HEK293 (cell line): ENCODE data around the gene SYNE2.

Source experiments
- MEIS1 ChIP-seq: sonication (generic); formaldehyde crosslinking; IDR thresholded peaks from 2 replicates; pipeline ENCODE4 v1.8.1; 2022; ENCODE audit warnings: missing genetic modification reagents, mild to moderate bottlenecking, borderline replicate concordance
- REPIN1 ChIP-seq: fragments of 450-650 bp; formaldehyde crosslinking; IDR thresholded peaks from 2 replicates; pipeline ENCODE4 v1.5.1; 2017; ENCODE audit warnings: missing biosample characterization, missing genetic modification characterization, low read depth
- YY1 ChIP-seq: fragments of 450-650 bp; formaldehyde crosslinking; IDR thresholded peaks from 2 replicates; pipeline ENCODE4 v1.5.1; 2018; ENCODE audit warnings: missing biosample characterization, missing genetic modification characterization
- ZFP3 ChIP-seq: fragments of 450-650 bp; formaldehyde crosslinking; IDR thresholded peaks from 2 replicates; pipeline ENCODE4 v1.5.1; 2016; ENCODE audit warnings: low read depth, missing biosample characterization, missing genetic modification characterization
- ZNF175 ChIP-seq: fragments of 450-650 bp; formaldehyde crosslinking; IDR thresholded peaks from 2 replicates; pipeline ENCODE4 v1.5.1; 2016; ENCODE audit warnings: missing biosample characterization, missing genetic modification characterization
- ZNF548 ChIP-seq: fragments of 450-650 bp; formaldehyde crosslinking; IDR thresholded peaks from 2 replicates; pipeline ENCODE4 v1.5.1; 2016; ENCODE audit warnings: missing biosample characterization, missing genetic modification characterization
- ZNF629 ChIP-seq: fragments of 450-650 bp; formaldehyde crosslinking; IDR thresholded peaks from 2 replicates; pipeline ENCODE4 v1.5.1; 2017; ENCODE audit warnings: missing biosample characterization, missing genetic modification characterization
- ZNF660 ChIP-seq: fragments of 450-650 bp; IDR thresholded peaks from 2 replicates; pipeline ENCODE4 v1.5.1; 2018; ENCODE audit warnings: missing biosample characterization, mild to moderate bottlenecking, missing genetic modification characterization
- ZNF701 ChIP-seq: fragments of 450-650 bp; formaldehyde crosslinking; IDR thresholded peaks from 2 replicates; pipeline ENCODE4 v1.5.1; 2016; ENCODE audit warnings: missing biosample characterization, missing genetic modification characterization
- TF ChIP-seq, protein P1 (sequence below): fragments of 450-650 bp; formaldehyde crosslinking; IDR thresholded peaks from 2 replicates; pipeline ENCODE4 v1.5.1; 2016; ENCODE audit warnings: missing biosample characterization, missing genetic modification characterization
- TF ChIP-seq, protein P2 (sequence below): fragments of 450-650 bp; formaldehyde crosslinking; IDR thresholded peaks from 2 replicates; pipeline ENCODE4 v1.5.1; 2016; ENCODE audit warnings: missing biosample characterization, missing genetic modification characterization
- TF ChIP-seq, protein P3 (sequence below): fragments of 450-650 bp; formaldehyde crosslinking; IDR thresholded peaks from 2 replicates; pipeline ENCODE4 v1.5.1; 2017; ENCODE audit warnings: missing biosample characterization, missing genetic modification characterization
- TF ChIP-seq, protein P4 (sequence below): fragments of 450-650 bp; formaldehyde crosslinking; conservative IDR thresholded peaks from 2 replicates; pipeline ENCODE4 v1.5.1; 2016; ENCODE audit warnings: low read depth, missing biosample characterization, missing genetic modification characterization

DNA sequence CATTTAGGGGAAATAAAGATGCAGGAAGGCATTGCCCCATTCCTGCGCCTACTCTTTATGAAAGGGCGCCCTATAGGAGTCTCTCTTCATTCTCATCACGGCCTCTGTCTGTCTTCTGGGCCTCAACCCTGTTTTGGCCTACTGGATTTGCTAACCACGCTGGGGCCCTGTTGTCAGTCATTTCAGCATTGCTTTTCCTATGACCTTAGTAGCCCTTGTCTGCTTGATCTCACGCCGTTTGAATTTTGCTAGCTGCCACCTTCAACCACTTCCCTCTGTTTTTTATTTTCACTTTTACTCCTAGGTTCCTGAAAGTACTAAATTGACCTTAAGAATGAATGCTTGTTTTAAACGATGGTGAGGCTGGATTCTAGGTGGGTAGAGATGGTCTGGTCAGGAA is 139.0 kb downstream of the SYNE2 start:
- TF ChIP-seq, protein P1, sequence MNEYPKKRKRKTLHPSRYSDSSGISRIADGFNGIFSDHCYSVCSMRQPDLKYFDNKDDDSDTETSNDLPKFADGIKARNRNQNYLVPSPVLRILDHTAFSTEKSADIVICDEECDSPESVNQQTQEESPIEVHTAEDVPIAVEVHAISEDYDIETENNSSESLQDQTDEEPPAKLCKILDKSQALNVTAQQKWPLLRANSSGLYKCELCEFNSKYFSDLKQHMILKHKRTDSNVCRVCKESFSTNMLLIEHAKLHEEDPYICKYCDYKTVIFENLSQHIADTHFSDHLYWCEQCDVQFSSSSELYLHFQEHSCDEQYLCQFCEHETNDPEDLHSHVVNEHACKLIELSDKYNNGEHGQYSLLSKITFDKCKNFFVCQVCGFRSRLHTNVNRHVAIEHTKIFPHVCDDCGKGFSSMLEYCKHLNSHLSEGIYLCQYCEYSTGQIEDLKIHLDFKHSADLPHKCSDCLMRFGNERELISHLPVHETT: no peak
- TF ChIP-seq, protein P2, sequence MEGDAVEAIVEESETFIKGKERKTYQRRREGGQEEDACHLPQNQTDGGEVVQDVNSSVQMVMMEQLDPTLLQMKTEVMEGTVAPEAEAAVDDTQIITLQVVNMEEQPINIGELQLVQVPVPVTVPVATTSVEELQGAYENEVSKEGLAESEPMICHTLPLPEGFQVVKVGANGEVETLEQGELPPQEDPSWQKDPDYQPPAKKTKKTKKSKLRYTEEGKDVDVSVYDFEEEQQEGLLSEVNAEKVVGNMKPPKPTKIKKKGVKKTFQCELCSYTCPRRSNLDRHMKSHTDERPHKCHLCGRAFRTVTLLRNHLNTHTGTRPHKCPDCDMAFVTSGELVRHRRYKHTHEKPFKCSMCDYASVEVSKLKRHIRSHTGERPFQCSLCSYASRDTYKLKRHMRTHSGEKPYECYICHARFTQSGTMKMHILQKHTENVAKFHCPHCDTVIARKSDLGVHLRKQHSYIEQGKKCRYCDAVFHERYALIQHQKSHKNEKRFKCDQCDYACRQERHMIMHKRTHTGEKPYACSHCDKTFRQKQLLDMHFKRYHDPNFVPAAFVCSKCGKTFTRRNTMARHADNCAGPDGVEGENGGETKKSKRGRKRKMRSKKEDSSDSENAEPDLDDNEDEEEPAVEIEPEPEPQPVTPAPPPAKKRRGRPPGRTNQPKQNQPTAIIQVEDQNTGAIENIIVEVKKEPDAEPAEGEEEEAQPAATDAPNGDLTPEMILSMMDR (tag by site-specific recombination): no peak
- TF ChIP-seq, protein P3, sequence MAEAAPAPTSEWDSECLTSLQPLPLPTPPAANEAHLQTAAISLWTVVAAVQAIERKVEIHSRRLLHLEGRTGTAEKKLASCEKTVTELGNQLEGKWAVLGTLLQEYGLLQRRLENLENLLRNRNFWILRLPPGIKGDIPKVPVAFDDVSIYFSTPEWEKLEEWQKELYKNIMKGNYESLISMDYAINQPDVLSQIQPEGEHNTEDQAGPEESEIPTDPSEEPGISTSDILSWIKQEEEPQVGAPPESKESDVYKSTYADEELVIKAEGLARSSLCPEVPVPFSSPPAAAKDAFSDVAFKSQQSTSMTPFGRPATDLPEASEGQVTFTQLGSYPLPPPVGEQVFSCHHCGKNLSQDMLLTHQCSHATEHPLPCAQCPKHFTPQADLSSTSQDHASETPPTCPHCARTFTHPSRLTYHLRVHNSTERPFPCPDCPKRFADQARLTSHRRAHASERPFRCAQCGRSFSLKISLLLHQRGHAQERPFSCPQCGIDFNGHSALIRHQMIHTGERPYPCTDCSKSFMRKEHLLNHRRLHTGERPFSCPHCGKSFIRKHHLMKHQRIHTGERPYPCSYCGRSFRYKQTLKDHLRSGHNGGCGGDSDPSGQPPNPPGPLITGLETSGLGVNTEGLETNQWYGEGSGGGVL (tag by site-specific recombination): no peak
- TF ChIP-seq REPIN1 (tag by site-specific recombination) (no peak), YY1 (tag by site-specific recombination) (no peak), ZNF660 (tag by site-specific recombination) (no peak), ZNF175 (no peak), ZNF548 (tag by site-specific recombination) (no peak), ZNF701 (no peak), ZNF629 (tag by site-specific recombination) (no peak), ZFP3 (tag by site-specific recombination) (no peak), MEIS1 (CRISPR knock-in tag) (no peak)
- TF ChIP-seq, protein P4, sequence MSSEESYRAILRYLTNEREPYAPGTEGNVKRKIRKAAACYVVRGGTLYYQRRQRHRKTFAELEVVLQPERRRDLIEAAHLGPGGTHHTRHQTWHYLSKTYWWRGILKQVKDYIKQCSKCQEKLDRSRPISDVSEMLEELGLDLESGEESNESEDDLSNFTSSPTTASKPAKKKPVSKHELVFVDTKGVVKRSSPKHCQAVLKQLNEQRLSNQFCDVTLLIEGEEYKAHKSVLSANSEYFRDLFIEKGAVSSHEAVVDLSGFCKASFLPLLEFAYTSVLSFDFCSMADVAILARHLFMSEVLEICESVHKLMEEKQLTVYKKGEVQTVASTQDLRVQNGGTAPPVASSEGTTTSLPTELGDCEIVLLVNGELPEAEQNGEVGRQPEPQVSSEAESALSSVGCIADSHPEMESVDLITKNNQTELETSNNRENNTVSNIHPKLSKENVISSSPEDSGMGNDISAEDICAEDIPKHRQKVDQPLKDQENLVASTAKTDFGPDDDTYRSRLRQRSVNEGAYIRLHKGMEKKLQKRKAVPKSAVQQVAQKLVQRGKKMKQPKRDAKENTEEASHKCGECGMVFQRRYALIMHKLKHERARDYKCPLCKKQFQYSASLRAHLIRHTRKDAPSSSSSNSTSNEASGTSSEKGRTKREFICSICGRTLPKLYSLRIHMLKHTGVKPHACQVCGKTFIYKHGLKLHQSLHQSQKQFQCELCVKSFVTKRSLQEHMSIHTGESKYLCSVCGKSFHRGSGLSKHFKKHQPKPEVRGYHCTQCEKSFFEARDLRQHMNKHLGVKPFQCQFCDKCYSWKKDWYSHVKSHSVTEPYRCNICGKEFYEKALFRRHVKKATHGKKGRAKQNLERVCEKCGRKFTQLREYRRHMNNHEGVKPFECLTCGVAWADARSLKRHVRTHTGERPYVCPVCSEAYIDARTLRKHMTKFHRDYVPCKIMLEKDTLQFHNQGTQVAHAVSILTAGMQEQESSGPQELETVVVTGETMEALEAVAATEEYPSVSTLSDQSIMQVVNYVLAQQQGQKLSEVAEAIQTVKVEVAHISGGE (tag by site-specific recombination): no peak
